Ishikawa (cell line): Measurements from ENCODE around the gene TET3.

ENCODE experiments used
- CEBPB ChIP-seq: IDR thresholded peaks from 2 replicates; pipeline ENCODE4 v1.6.1; 2012
- CREB1 ChIP-seq: IDR thresholded peaks from 2 replicates; pipeline ENCODE4 v1.6.1; 2012; ENCODE audit warnings: low read depth
- EGR1 ChIP-seq: IDR thresholded peaks from 2 replicates; pipeline ENCODE4 v1.6.1; 2012
- EP300 ChIP-seq: IDR thresholded peaks from 2 replicates; pipeline ENCODE4 v1.6.1; 2012; ENCODE audit warnings: borderline replicate concordance
- FOXM1 ChIP-seq: IDR thresholded peaks from 2 replicates; pipeline ENCODE4 v1.6.1; 2012; ENCODE audit warnings: low read depth, borderline replicate concordance
- NFIC ChIP-seq: IDR thresholded peaks from 2 replicates; pipeline ENCODE4 v1.6.1; 2012
- RAD21 ChIP-seq: IDR thresholded peaks from 2 replicates; pipeline ENCODE4 v1.6.1; 2012; ENCODE audit warnings: low read depth
- REST ChIP-seq: IDR thresholded peaks from 2 replicates; pipeline ENCODE4 v1.6.1; 2012; ENCODE audit warnings: low read depth, mild to moderate bottlenecking
- TAF1 ChIP-seq: IDR thresholded peaks from 2 replicates; pipeline ENCODE4 v1.6.1; 2012; ENCODE audit warnings: low read depth, mild to moderate bottlenecking
- TCF12 ChIP-seq: IDR thresholded peaks from 2 replicates; pipeline ENCODE4 v1.6.1; 2012; ENCODE audit warnings: low read depth
- TEAD4 ChIP-seq: IDR thresholded peaks from 2 replicates; pipeline ENCODE4 v1.6.1; 2012
- YY1 ChIP-seq: IDR thresholded peaks from 2 replicates; pipeline ENCODE4 v1.6.1; 2012; ENCODE audit warnings: low read depth
- ZBTB7A ChIP-seq: IDR thresholded peaks from 2 replicates; pipeline ENCODE4 v1.6.1; 2012; ENCODE audit warnings: low read depth
- TF ChIP-seq, protein P1 (sequence below): IDR thresholded peaks from 2 replicates; pipeline ENCODE4 v1.6.1; 2012
- TF ChIP-seq, protein P2 (sequence below): IDR thresholded peaks from 2 replicates; pipeline ENCODE4 v1.6.1; 2012

The TET3 gene

GRCh38 chr2:73995810-73996209 lies 11.1 kb downstream of the TET3 start:
- no peak for TF ChIP-seq REST
- TF ChIP-seq RAD21, result peak; percentile 8; the same call in 1 of the 2 replicates
- no peak for TF ChIP-seq FOXM1

DNA sequence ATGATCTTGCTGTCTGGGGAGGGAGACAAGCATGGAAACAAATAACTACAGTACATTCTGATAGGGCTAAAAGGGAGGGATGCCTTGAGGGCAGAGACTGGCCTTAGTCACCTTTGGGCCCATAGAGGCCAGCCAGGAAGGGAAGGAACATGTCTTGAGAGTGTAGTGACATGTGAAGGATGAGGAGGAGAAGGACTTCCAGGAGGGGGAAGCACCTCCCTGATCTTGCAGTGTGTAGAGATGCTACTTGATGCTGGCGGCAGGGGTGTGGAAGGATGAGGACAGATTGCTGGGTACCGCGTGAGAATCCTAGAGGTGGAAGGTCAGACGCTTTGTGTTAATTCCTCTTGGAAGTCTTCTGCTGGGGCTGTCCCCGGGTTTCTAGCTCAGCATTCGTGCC lies 13.1 kb downstream of the TET3 start:
- TF ChIP-seq YY1, result no peak
- no peak for TF ChIP-seq TAF1
- TF ChIP-seq REST, result no peak
- no peak for TF ChIP-seq CEBPB
- no peak for TF ChIP-seq TCF12
- TF ChIP-seq, protein P1, sequence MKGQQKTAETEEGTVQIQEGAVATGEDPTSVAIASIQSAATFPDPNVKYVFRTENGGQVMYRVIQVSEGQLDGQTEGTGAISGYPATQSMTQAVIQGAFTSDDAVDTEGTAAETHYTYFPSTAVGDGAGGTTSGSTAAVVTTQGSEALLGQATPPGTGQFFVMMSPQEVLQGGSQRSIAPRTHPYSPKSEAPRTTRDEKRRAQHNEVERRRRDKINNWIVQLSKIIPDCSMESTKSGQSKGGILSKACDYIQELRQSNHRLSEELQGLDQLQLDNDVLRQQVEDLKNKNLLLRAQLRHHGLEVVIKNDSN, result no peak
- no peak for TF ChIP-seq EP300
- no peak for TF ChIP-seq EGR1

DNA sequence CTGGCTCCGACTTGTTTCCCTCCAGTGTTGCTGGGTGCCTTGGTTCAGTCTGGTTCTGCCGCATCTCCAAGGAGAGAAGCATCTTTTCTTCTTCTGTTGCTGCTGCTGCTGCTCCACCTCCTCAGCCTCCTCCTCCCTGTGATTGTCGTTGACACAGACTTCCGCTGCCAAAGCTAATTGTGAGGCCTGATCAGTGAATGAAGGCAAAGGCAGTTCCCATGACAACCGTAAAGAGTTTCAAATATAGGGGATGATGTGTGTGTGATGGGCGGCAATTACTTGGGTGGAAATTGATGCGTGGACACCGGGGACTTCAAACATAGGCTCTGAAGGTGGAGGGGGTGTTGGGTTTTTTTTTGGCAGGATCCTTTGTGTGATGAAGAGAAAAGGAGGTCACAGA lies 13.7 kb downstream of the TET3 start:
- no peak for TF ChIP-seq NFIC
- TF ChIP-seq TAF1, result no peak
- no peak for TF ChIP-seq TCF12
- TF ChIP-seq TEAD4, result no peak
- TF ChIP-seq, protein P2, sequence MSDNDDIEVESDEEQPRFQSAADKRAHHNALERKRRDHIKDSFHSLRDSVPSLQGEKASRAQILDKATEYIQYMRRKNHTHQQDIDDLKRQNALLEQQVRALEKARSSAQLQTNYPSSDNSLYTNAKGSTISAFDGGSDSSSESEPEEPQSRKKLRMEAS, result no peak
- TF ChIP-seq EGR1, result no peak
- no peak for TF ChIP-seq YY1
- no peak for TF ChIP-seq FOXM1
- no peak for TF ChIP-seq CREB1
- TF ChIP-seq RAD21, result no peak

DNA sequence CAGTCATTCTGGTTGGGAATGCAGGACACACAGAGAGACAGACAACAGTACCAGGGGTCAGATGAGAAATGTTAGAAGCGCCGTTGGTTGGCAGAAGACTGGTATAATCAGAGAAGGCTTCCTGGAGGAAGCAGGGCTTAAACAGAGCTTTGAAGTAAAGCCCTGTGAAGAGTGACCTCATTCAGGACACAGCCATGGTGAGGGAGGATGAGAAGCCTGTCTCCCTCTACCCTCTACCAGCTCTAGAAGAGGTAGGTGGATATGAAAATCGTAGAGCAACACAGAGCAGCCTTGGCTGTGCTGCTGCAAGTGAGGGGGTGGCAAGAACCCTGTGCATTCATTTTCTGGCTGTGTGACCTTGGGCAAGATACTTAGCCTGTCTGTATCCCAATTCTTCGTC lies 14.2 kb downstream of the TET3 start:
- TF ChIP-seq NFIC (no peak), CREB1 (no peak), RAD21 (no peak), CEBPB (no peak), TEAD4 (no peak), TCF12 (no peak), YY1 (no peak), EP300 (no peak), ZBTB7A (no peak), REST (no peak), TAF1 (no peak), EGR1 (no peak)
- TF ChIP-seq, protein P2, result no peak

DNA sequence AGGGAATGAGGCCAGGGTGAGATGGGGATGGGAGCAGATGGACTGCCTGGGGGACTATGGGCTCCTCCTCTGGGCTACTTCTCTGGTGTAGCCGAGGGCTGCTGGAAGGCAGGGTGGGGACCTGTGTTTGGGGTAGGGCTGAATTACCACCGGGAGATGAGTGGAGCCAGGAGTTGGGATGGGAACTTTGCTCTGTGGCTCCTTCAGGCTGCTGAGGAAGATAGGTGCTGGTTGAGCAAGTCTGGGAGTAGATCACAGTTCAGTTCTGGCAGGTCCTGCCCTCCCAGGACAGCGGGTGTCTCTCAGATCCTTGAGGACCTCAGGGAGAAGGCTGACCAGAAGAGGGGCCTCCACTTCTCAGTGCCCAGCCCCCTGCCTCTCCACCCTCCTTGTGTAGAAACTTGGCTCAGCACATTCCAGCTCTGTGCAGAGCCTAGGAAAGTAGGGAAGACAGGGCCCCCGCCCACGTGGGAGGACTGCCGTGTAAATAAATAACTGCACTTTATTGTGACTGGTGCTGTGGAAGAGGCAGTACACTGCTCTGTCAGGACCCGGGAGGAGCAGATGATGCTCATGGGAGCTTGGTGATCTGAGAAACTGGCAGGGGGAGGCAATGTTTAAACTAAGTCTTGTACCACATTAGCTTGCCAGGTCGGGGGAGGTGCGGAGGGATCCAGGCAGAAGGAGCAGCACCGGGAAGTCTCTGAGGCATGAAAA lies 15.3 kb downstream of the TET3 start:
- TF ChIP-seq RAD21 (no peak), ZBTB7A (no peak), EGR1 (no peak), FOXM1 (no peak), TCF12 (no peak), CEBPB (no peak), CREB1 (no peak), TAF1 (no peak), TEAD4 (no peak), NFIC (no peak), REST (no peak), EP300 (no peak)
- TF ChIP-seq, protein P2, result no peak
- TF ChIP-seq, protein P1, result no peak
